Progenitor cell of endocrine pancreas (in vitro differentiated cells): Measurements from ENCODE around the gene TRIM14. TPM values are rescaled to one million over a fixed set of nuclear protein-coding genes. Genes with fewer than 3 reads are reported as not detected.

Experiments
- DNase-seq: peaks from one replicate; pipeline ENCODE4 v3.0.0; 2021; ENCODE audit warnings: low spot score; ENCODE audit not compliant: unreplicated experiment
- H3K27ac Mint-ChIP-seq: 2 replicates; pipeline ENCODE4 v1.8.0; 2021; ENCODE audit warnings: mild to moderate bottlenecking, moderate library complexity, mixed read lengths
- H3K27me3 Mint-ChIP-seq: 2 replicates; pipeline ENCODE4 v1.8.0; 2021; ENCODE audit warnings: mixed read lengths
- H3K36me3 Mint-ChIP-seq: 2 replicates; pipeline ENCODE4 v1.8.0; 2022; ENCODE audit warnings: mixed read lengths; ENCODE audit not compliant: insufficient read depth
- H3K4me1 Mint-ChIP-seq: 2 replicates; pipeline ENCODE4 v1.8.0; 2021; ENCODE audit warnings: low read depth, mixed read lengths
- H3K4me3 Mint-ChIP-seq: 2 replicates; pipeline ENCODE4 v1.8.0; 2021; ENCODE audit warnings: low read depth, mild to moderate bottlenecking, moderate library complexity, mixed read lengths
- H3K9me3 Mint-ChIP-seq: 2 replicates; pipeline ENCODE4 v1.8.0; 2021; ENCODE audit warnings: low read depth, mixed read lengths
- total RNA-seq: library from RNA; stranded (reverse); gene quantifications from 2 replicates; pipeline ENCODE4 v1.2.1, GENCODE V29; 2021
- TF ChIP-seq, protein P1 (sequence below): fragments of 200-600 bp; sonication (generic); IDR thresholded peaks from one replicate; pipeline ENCODE4 v1.5.0; 2021; ENCODE audit warnings: antibody characterized with exemption, mild to moderate bottlenecking; ENCODE audit not compliant: unreplicated experiment

TRIM14 gene
- total RNA-seq, 1 donor from 2014 or later, result 2.9 TPM

DNA sequence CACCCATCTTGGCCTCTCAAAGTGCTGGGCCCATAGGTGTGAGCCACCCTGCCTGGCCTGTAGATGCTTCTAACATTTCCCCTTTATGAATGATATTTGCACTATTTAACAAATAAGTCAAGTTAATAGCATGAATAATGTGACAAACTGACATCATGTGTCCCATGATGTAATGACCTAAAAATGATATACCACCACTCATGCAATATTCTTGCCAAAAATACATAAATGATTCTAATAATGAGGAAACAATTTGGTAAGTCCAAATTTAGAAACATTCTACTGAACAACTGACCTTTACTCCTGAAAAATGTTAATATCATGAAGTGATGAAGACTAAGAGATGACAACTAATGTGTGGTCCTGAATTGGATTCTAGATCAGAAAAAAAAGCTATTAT, 33.5 kb upstream of the TRIM14 start:
- TF ChIP-seq, protein P1, sequence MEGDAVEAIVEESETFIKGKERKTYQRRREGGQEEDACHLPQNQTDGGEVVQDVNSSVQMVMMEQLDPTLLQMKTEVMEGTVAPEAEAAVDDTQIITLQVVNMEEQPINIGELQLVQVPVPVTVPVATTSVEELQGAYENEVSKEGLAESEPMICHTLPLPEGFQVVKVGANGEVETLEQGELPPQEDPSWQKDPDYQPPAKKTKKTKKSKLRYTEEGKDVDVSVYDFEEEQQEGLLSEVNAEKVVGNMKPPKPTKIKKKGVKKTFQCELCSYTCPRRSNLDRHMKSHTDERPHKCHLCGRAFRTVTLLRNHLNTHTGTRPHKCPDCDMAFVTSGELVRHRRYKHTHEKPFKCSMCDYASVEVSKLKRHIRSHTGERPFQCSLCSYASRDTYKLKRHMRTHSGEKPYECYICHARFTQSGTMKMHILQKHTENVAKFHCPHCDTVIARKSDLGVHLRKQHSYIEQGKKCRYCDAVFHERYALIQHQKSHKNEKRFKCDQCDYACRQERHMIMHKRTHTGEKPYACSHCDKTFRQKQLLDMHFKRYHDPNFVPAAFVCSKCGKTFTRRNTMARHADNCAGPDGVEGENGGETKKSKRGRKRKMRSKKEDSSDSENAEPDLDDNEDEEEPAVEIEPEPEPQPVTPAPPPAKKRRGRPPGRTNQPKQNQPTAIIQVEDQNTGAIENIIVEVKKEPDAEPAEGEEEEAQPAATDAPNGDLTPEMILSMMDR, result no peak
- no peak overlapping the region for H3K27ac Mint-ChIP-seq
- H3K27me3 Mint-ChIP-seq, result no peaks in the 10 kb centered on the region

DNA sequence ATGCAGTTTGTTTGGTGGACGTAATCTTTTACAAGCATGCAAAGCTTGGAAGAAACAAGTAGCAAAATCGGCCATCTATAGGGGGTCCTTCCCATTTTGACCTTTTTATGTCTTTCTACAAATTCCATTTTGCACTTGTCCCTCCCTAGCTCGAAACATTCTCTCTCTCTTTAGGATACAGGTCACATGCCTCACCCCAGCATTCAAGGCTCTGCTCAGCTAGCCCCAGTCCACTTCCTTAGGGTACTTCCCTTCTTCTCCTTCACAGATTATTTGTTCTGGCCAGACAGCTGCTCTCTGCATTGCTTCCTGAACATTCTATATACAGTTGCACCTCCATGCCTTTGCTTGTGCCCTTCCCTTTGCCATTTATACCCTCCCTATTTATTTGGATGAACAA, 31.7 kb upstream of the TRIM14 start:
- H3K4me1 Mint-ChIP-seq, result peaks cover 8% of the 10 kb centered on the region
- no peak for DNase-seq
- H3K4me3 Mint-ChIP-seq, result no peak overlapping the region
- TF ChIP-seq, protein P1, result no peak
- H3K36me3 Mint-ChIP-seq, result no peaks in the 10 kb centered on the region
- H3K27me3 Mint-ChIP-seq, result no peaks in the 10 kb centered on the region
- no peak overlapping the region for H3K27ac Mint-ChIP-seq
- H3K9me3 Mint-ChIP-seq, result no peaks in the 10 kb centered on the region

More for the DNA sequence above, 33.5 kb upstream of the TRIM14 start:
- Mint-ChIP-seq H3K36me3 (no peaks in the 10 kb centered on the region), H3K4me1 (peaks cover 3% of the 10 kb centered on the region), H3K4me3 (no peak overlapping the region), H3K9me3 (no peaks in the 10 kb centered on the region)
- no peak for DNase-seq

DNA sequence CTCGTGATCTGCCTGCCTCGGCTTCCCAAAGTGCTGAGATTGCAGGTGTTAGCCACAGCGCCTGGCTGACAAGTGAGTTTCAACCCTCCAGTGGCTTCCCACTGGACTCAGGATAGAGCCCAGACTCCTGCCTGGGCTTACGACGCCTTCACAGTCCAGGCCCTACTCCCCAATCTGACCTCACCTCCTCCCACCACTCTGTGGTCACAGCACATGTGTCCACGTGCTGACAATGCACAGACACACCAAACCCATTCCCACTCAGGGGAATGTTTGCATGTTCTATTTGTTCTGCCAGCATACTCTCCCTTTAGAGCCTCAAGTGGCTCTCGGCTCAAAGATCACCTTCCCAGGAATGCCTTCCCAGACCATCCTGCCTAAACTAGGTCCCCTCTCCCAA, 31.1 kb upstream of the TRIM14 start:
- TF ChIP-seq, protein P1, result no peak
- Mint-ChIP-seq H3K4me1 (peaks cover 9% of the 10 kb centered on the region), H3K9me3 (no peaks in the 10 kb centered on the region), H3K27ac (no peak overlapping the region), H3K36me3 (no peaks in the 10 kb centered on the region), H3K4me3 (no peak overlapping the region), H3K27me3 (no peaks in the 10 kb centered on the region)
- no peak for DNase-seq

DNA sequence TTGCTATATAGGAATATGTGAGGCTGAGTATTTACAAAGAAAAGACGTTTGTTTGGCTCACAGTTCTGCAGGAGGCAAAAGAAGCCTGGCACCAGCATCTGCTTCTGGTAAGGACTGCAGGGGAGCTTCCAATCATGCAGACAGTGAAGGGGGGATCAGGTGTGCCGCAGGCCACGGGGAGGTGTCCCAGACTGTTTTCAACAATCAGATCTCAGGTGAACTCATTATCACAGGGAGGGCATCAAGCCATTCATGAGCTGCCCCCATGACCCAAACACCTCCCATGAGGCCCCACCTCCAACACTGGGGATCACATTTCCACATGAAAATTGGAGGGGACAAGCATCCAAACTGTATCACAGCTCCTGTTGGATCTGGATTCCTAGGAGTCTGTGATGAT, 30.4 kb upstream of the TRIM14 start:
- peaks cover 9% of the 10 kb centered on the region for H3K4me1 Mint-ChIP-seq
- no peak for DNase-seq
- H3K36me3 Mint-ChIP-seq, result no peaks in the 10 kb centered on the region
- H3K27ac Mint-ChIP-seq, result no peak overlapping the region
- H3K4me3 Mint-ChIP-seq, result no peak overlapping the region
- H3K27me3 Mint-ChIP-seq, result no peaks in the 10 kb centered on the region
- TF ChIP-seq, protein P1, result no peak
- no peaks in the 10 kb centered on the region for H3K9me3 Mint-ChIP-seq

DNA sequence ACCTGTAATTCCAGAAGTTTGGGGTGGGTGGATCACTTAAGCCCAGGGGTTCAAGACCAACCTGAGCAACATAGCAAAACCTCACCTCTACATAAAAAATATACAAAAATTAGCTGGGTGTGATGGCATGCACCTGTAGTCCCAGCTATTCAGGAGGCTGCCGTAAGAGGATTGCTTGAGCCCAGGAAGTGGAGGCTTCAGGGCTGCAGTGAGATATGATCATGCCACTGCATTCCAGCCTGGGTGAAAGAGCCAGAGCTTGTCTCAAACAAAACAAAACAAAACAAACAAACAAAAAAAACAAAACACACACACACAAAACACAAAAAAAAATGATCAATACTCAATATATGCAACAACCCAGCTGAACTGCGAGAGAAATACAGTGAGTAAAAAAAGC, 29.5 kb upstream of the TRIM14 start:
- Mint-ChIP-seq H3K9me3 (no peaks in the 10 kb centered on the region), H3K27ac (peak overlapping the region; percentile 62), H3K4me1 (peaks cover 9% of the 10 kb centered on the region), H3K4me3 (no peak overlapping the region), H3K27me3 (no peaks in the 10 kb centered on the region), H3K36me3 (no peaks in the 10 kb centered on the region)
- DNase-seq, result no peak
- TF ChIP-seq, protein P1, result no peak
